Large intestine (tissue), 3 donors: ENCODE results near the gene PCYOX1L. TPM values are rescaled to one million over a fixed set of nuclear protein-coding genes. Genes with fewer than 3 reads are reported as not detected.

Experiments
- DNase-seq, 2 donors: peaks; one replicate each; pipeline versions ENCODE4 v3.0.0 to v3.0.0-alpha.2; 2013
- H3K27ac ChIP-seq: one replicate; pipeline ENCODE4 v1.5.1; 2013; ENCODE audit warnings: low read length
- H3K27me3 ChIP-seq: 2 replicates; pipeline ENCODE4 v1.6.1; 2013; ENCODE audit warnings: low read length; ENCODE audit not compliant: control insufficient read depth, insufficient read depth
- H3K36me3 ChIP-seq: 2 replicates; pipeline ENCODE4 v1.6.1; 2013; ENCODE audit warnings: low read length; ENCODE audit not compliant: control insufficient read depth, insufficient read depth
- H3K4me1 ChIP-seq: one replicate; pipeline ENCODE4 v1.6.1; 2013; ENCODE audit warnings: low read length; ENCODE audit not compliant: control insufficient read depth, insufficient read depth
- H3K4me3 ChIP-seq: one replicate; pipeline ENCODE4 v1.5.1; 2013; ENCODE audit warnings: low read length
- H3K9me3 ChIP-seq: one replicate; pipeline ENCODE4 v1.6.1; 2013; ENCODE audit warnings: mild to moderate bottlenecking, low read depth, low read length, moderate library complexity; ENCODE audit not compliant: control insufficient read depth
- WGBS: methylation state at CpG from one replicate; pipeline ENCODE4 v1.1.5; 2013; ENCODE audit warnings: low lambda C conversion rate; ENCODE audit not compliant: insufficient coverage; 5-methylcytosine and 5-hydroxymethylcytosine counted together
- polyA plus RNA-seq: library from polyadenylated mRNA; unstranded; fragments of 120-200 nt; gene quantifications from one replicate; pipeline ENCODE4 v1.2.1, GENCODE V29; 2013

Gene PCYOX1L
- polyA plus RNA-seq, 1 donor, result 48.7 TPM

- Histone ChIP-seq H3K36me3 (no peaks in the 10 kb centered on the region), H3K27ac (no peak overlapping the region), H3K4me3 (no peak overlapping the region), H3K9me3 (no peaks in the 10 kb centered on the region), H3K4me1 (peaks cover 35% of the 10 kb centered on the region), H3K27me3 (no peaks in the 10 kb centered on the region)
- peak; percentile 35 to 51 for DNase-seq
- no CpG with 5 or more reads among the region's 14 CpGs for WGBS
Observed at GRCh38 chr5:149317281-149318048, 40.4 kb upstream of the PCYOX1L start.

- H3K27ac ChIP-seq, result peak overlapping the region; percentile 79
- peaks cover 50% of the 10 kb centered on the region for H3K4me1 ChIP-seq
- no peak overlapping the region for H3K4me3 ChIP-seq
- H3K36me3 ChIP-seq, result no peaks in the 10 kb centered on the region
- H3K9me3 ChIP-seq, result no peaks in the 10 kb centered on the region
- no peaks in the 10 kb centered on the region for H3K27me3 ChIP-seq
- WGBS, result no CpG with 5 or more reads among the region's 3 CpGs
- no peak for DNase-seq
Observed at GRCh38 chr5:149319174-149319573, 38.7 kb upstream of the PCYOX1L start.

GRCh38 chr5:149320791-149321330 is 37.0 kb upstream of the PCYOX1L start:
- no peaks in the 10 kb centered on the region for H3K36me3 ChIP-seq
- no CpG with 5 or more reads among the region's 4 CpGs for WGBS
- H3K4me1 ChIP-seq, result peaks cover 66% of the 10 kb centered on the region
- H3K27ac ChIP-seq, result peak overlapping the region; percentile 79
- peak; percentile 98 to 99 for DNase-seq
- H3K27me3 ChIP-seq, result no peaks in the 10 kb centered on the region
- H3K4me3 ChIP-seq, result no peak overlapping the region
- no peaks in the 10 kb centered on the region for H3K9me3 ChIP-seq

- H3K36me3 ChIP-seq, result no peaks in the 10 kb centered on the region
- no peaks in the 10 kb centered on the region for H3K27me3 ChIP-seq
- DNase-seq, result peak; percentile 96 to 98
- H3K4me1 ChIP-seq, result peaks cover 64% of the 10 kb centered on the region
- no CpG with 5 or more reads among the region's 12 CpGs for WGBS
- no peaks in the 10 kb centered on the region for H3K9me3 ChIP-seq
- H3K27ac ChIP-seq, result peak overlapping the region; percentile 79
- no peak overlapping the region for H3K4me3 ChIP-seq
Observed at GRCh38 chr5:149322518-149322917, 35.3 kb upstream of the PCYOX1L start.

GRCh38 chr5:149323210-149323609 is 34.6 kb upstream of the PCYOX1L start:
- peak overlapping the region; percentile 79 for H3K27ac ChIP-seq
- no peaks in the 10 kb centered on the region for H3K27me3 ChIP-seq
- H3K9me3 ChIP-seq, result no peaks in the 10 kb centered on the region
- H3K4me3 ChIP-seq, result no peak overlapping the region
- DNase-seq, result peak; percentile 52 to 79
- peaks cover 61% of the 10 kb centered on the region for H3K4me1 ChIP-seq
- H3K36me3 ChIP-seq, result no peaks in the 10 kb centered on the region

- WGBS, result 80% methylated on average over 2 of the region's 2 CpGs
- Histone ChIP-seq H3K4me3 (no peak overlapping the region), H3K27me3 (no peaks in the 10 kb centered on the region), H3K4me1 (peaks cover 61% of the 10 kb centered on the region), H3K9me3 (no peaks in the 10 kb centered on the region), H3K36me3 (no peaks in the 10 kb centered on the region), H3K27ac (peak overlapping the region; percentile 79)
- DNase-seq, result peak in 1 of 2 donors; percentile 72
Observed at GRCh38 chr5:149323621-149324205, 34.1 kb upstream of the PCYOX1L start.

GRCh38 chr5:149324641-149325040 is 33.2 kb upstream of the PCYOX1L start:
- H3K27ac ChIP-seq, result peak overlapping the region; percentile 79
- peaks cover 57% of the 10 kb centered on the region for H3K4me1 ChIP-seq
- no peaks in the 10 kb centered on the region for H3K27me3 ChIP-seq
- no CpG with 5 or more reads among the region's 2 CpGs for WGBS
- no peak overlapping the region for H3K4me3 ChIP-seq
- H3K36me3 ChIP-seq, result no peaks in the 10 kb centered on the region
- peak in 1 of 2 donors; percentile 65 for DNase-seq
- no peaks in the 10 kb centered on the region for H3K9me3 ChIP-seq

GRCh38 chr5:149325166-149325735 is 32.6 kb upstream of the PCYOX1L start:
- Histone ChIP-seq H3K4me1 (peaks cover 51% of the 10 kb centered on the region), H3K4me3 (no peak overlapping the region), H3K9me3 (no peaks in the 10 kb centered on the region), H3K36me3 (no peaks in the 10 kb centered on the region), H3K27me3 (no peaks in the 10 kb centered on the region), H3K27ac (peak overlapping the region; percentile 79)
- DNase-seq, result no peak

GRCh38 chr5:149325894-149326293 is 32.0 kb upstream of the PCYOX1L start:
- Histone ChIP-seq H3K27me3 (no peaks in the 10 kb centered on the region), H3K4me1 (peaks cover 47% of the 10 kb centered on the region)

GRCh38 chr5:149326611-149327010 is 31.2 kb upstream of the PCYOX1L start:
- Histone ChIP-seq H3K9me3 (no peaks in the 10 kb centered on the region), H3K27me3 (no peaks in the 10 kb centered on the region), H3K4me3 (no peak overlapping the region), H3K27ac (no peak overlapping the region), H3K36me3 (no peaks in the 10 kb centered on the region), H3K4me1 (peaks cover 40% of the 10 kb centered on the region)
- no peak for DNase-seq
- WGBS, result 80% methylated on average over 1 of the region's 3 CpGs

More at GRCh38 chr5:149325894-149326293, 32.0 kb upstream of the PCYOX1L start:
- DNase-seq, result no peak
- Histone ChIP-seq H3K4me3 (no peak overlapping the region), H3K27ac (no peak overlapping the region), H3K9me3 (no peaks in the 10 kb centered on the region), H3K36me3 (no peaks in the 10 kb centered on the region)
- WGBS, result 100% methylated on average over 1 of the region's 5 CpGs
